ENCODE measurements around the gene NPW. TPM values are rescaled to one million over a fixed set of nuclear protein-coding genes. Genes with fewer than 3 reads are reported as not detected.

Gene NPW
- total and polyA plus RNA-seq, 9 of the 15 experiments (the other 6 are each of a cell fraction or from before 2014, with no cell fraction given), result 0.14 to 4.0 (median 2.6) TPM; not detected in 4

DNA sequence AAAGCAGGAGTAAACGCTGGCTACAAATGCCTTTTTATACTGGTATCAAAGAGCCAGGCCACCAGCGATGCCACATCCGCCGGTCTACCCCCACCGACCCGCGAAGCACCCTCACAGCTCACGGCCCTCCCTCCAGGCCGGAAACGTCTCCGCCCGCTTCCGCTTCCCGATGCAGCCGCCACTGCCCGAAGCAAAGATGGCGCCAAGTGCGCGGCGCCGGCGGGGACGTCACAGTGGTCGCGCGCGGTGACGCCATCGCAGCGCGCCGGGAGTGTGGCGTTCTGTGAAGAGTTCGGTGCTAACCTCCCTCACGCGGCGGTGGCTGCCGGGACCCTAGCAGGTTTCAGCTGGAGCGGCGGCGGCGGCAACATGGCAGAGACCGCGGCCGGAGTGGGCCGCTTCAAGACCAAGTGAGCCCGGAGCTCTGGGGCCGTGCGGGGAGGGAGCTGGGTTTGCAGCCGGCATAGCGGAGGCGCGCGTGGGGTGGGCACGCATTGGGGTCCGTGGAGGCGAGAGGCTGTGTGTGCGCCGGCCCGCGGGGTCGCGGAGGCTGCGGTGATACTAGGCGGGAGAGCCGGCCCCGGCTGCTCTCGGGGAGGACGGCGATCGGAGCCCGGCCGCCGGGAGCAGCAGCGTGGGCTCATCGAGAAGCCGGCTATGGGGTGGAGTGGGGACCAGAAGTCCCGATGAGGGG, 47.6 kb upstream of the NPW start, which contains the start of gene TBL3 (continued):
- TF ChIP-seq, protein P1, sequence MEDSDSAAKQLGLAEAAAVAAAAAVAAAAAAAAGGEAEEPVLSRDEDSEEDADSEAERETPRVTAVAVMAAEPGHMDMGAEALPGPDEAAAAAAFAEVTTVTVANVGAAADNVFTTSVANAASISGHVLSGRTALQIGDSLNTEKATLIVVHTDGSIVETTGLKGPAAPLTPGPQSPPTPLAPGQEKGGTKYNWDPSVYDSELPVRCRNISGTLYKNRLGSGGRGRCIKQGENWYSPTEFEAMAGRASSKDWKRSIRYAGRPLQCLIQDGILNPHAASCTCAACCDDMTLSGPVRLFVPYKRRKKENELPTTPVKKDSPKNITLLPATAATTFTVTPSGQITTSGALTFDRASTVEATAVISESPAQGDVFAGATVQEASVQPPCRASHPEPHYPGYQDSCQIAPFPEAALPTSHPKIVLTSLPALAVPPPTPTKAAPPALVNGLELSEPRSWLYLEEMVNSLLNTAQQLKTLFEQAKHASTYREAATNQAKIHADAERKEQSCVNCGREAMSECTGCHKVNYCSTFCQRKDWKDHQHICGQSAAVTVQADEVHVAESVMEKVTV (CRISPR knock-in tag; IDR thresholded peaks at IDR 0.05), result peak; percentile 27; the same call in 1 of the 2 replicates
- TF ChIP-seq PML (IDR thresholded peaks at IDR 0.05; ENCODE audit: low read length), result peak; percentile 72
- peak; percentile 53; the same call in 1 of the 2 replicates for TF ChIP-seq TOE1 (IDR thresholded peaks at IDR 0.05; ENCODE audit: borderline replicate concordance)
- no peak for TF ChIP-seq TOE1 (CRISPR knock-in tag; IDR thresholded peaks at IDR 0.05; ENCODE audit: borderline replicate concordance, low read depth)
- peak in 1 of 2 experiments; percentile 96; a peak in 2 of 4 replicates for TF ChIP-seq HDAC1 (IDR thresholded peaks at IDR 0.05)
- TF ChIP-seq ZNF134 (CRISPR knock-in tag; conservative IDR thresholded peaks at IDR 0.05), result peak; percentile 57
- TF ChIP-seq ZNF780A (CRISPR knock-in tag; IDR thresholded peaks at IDR 0.05), result no peak
- TF ChIP-seq SP1 (CRISPR knock-in tag; IDR thresholded peaks at IDR 0.05), result peak; percentile 98
- 0 out of 2 replicates have a peak, but pooled peaks have one; percentile 61 for TF ChIP-seq RBM14 (IDR thresholded peaks at IDR 0.05; ENCODE audit: borderline replicate concordance, insufficient read depth, low read depth, low read length)
- 0 out of 2 replicates have a peak, but pooled peaks have one; percentile 25 for TF ChIP-seq JUNB (CRISPR knock-in tag; conservative IDR thresholded peaks at IDR 0.05)
- TF ChIP-seq, protein P2, sequence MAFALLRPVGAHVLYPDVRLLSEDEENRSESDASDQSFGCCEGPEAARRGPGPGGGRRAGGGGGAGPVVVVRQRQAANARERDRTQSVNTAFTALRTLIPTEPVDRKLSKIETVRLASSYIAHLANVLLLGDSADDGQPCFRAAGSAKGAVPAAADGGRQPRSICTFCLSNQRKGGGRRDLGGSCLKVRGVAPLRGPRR (CRISPR knock-in tag; IDR thresholded peaks at IDR 0.05), result no peak
- peak; percentile 81 for TF ChIP-seq SMAD4 (CRISPR knock-in tag; conservative IDR thresholded peaks at IDR 0.05)
- peak; percentile 53; the same call in 1 of the 2 replicates for TF ChIP-seq ZBED1 (IDR thresholded peaks at IDR 0.05)
- TF ChIP-seq PCBP1 (IDR thresholded peaks at IDR 0.05; ENCODE audit: low read depth, low read length, poor library complexity, severe bottlenecking), result peak; percentile 89
- TF ChIP-seq XRCC5 (IDR thresholded peaks at IDR 0.05; ENCODE audit: low read depth, low read length), result no peak; the same call in 1 of the 2 replicates
- peak; percentile 93 for TF ChIP-seq EGR1 (conservative IDR thresholded peaks at IDR 0.05)
- no peak for TF ChIP-seq PTRF (tag; IDR thresholded peaks at IDR 0.05)
- no peak for TF ChIP-seq ZNF184 (CRISPR knock-in tag; IDR thresholded peaks at IDR 0.05)
- no peak for TF ChIP-seq KLF16 (IDR thresholded peaks at IDR 0.05)
- peak; percentile 43; the same call in 1 of the 2 replicates for TF ChIP-seq ZNF384 (IDR thresholded peaks at IDR 0.05; ENCODE audit: low read depth, low read length)
- no peak for TF ChIP-seq TSC22D4 (tag; IDR thresholded peaks at IDR 0.05)
- TF ChIP-seq TRIM28 (IDR thresholded peaks at IDR 0.05), result no peak
- TF ChIP-seq FOSL1 (tag; conservative IDR thresholded peaks at IDR 0.05), result peak; percentile 41
- TF ChIP-seq JUND (IDR thresholded peaks at IDR 0.05; ENCODE audit: borderline replicate concordance, low read depth, low read length), result peak; percentile 84
- peak; percentile 47; the same call in 1 of the 3 replicates for TF ChIP-seq JUND (tag; IDR thresholded peaks at IDR 0.05; ENCODE audit: borderline replicate concordance, low read depth, low read length)
- TF ChIP-seq ZBTB5 (IDR thresholded peaks at IDR 0.05), result no peak
- peak; percentile 100 for TF ChIP-seq ATF1 (CRISPR knock-in tag; IDR thresholded peaks at IDR 0.05)
- peak; percentile 100 for TF ChIP-seq ATF1 (tag; IDR thresholded peaks at IDR 0.05)

Data from K562 (cell line).